Vagina (tissue), 2 donors: ENCODE data around the gene ADGRA1.

Experiments
- CTCF ChIP-seq, 3 experiments: fragments of 450-650 bp in 2 of 3; fragments of 200-600 bp in 1 of 3; sonication (generic) in 1 of 3; IDR thresholded peaks; one replicate each; pipeline ENCODE4 v1.5.1; 2017 to 2019; ENCODE audit warnings: antibody characterized with exemption in 3 of 3, mild to moderate bottlenecking in 2 of 3, moderate library complexity in 2 of 3
- POLR2AphosphoS5 ChIP-seq, 2 donors: sonication (generic); formaldehyde crosslinking; IDR thresholded peaks; one replicate each; pipeline ENCODE4 v1.9.0; 2017; ENCODE audit warnings: antibody characterized with exemption in 2 of 2, mild to moderate bottlenecking in 2 of 2, low read depth in 1 of 2; ENCODE audit not compliant: insufficient read depth in 1 of 2

GRCh38 chr10:133180192-133180964 lies 92.7 kb downstream of the ADGRA1 start:
- TF ChIP-seq CTCF (IDR thresholded peaks at IDR 0.05) (no peak), POLR2AphosphoS5 (IDR thresholded peaks at IDR 0.05; ENCODE audit: insufficient read depth in 1 of 2, low read depth in 1 of 2) (no peak)
